ENCODE data around the gene ARHGEF16. TPM values are rescaled to one million over a fixed set of nuclear protein-coding genes. Genes with fewer than 3 reads are reported as not detected.

Gene ARHGEF16
- total RNA-seq, 2 donors from 2014 or later, result 47.7 to 64.7 TPM

DNA sequence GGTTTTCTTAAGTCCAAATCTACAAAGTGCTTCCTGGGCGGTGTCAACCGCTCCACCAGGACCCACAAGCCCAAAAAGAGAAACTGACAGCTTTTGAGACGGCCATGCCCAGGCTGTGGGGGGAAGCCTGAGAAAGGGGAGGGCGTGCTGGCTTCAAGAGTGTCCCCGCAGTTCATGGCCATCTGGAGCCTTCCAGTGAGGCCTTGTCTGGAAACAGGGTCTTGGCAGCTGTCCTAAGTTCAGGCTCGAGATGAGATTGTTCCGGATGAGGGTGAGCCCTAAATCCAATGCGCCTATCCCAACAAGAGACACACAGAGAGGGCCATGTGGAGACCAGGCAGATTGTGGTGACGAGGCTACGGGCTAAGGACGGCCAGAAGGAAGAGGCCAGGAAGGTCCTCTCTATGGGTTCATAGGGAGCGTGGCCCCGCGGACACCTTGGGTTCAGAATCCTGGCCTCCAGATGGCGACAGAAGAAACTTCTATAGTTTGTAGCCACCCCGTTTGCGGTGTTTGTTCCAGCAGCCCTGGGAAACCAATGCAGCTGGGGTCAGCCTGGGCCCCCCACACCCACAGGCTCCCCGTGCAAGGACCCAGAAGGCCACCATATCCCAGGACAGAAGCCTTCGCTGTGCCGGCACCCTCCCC lies 70.2 kb downstream of the ARHGEF16 start:
- peak overlapping the region; percentile 15 for H3K27ac Mint-ChIP-seq
- Histone ChIP-seq H3K27ac (ENCODE audit: low read depth, low read length) (no peak overlapping the region), H3K4me1 (ENCODE audit: control insufficient read depth, insufficient read depth, low read length) (peaks cover 2% of the 10 kb centered on the region), H3K9ac (ENCODE audit: extremely low read depth, low read length, poor library complexity, severe bottlenecking) (no peak overlapping the region), H3K9me3 (ENCODE audit: control insufficient read depth, low read length) (no peaks in the 10 kb centered on the region), H3K4me3 (ENCODE audit: low read length) (no peak overlapping the region), H3K36me3 (ENCODE audit: control insufficient read depth, insufficient read depth, low read length) (no peaks in the 10 kb centered on the region), H3K27me3 (ENCODE audit: control insufficient read depth, insufficient read depth, low read length, poor library complexity, severe bottlenecking) (no peaks in the 10 kb centered on the region)
- H3K9me3 Mint-ChIP-seq, result no peaks in the 10 kb centered on the region
- no peak overlapping the region for H3K4me3 Mint-ChIP-seq
- no peaks in the 10 kb centered on the region for H3K4me1 Mint-ChIP-seq
- TF ChIP-seq, protein P1, sequence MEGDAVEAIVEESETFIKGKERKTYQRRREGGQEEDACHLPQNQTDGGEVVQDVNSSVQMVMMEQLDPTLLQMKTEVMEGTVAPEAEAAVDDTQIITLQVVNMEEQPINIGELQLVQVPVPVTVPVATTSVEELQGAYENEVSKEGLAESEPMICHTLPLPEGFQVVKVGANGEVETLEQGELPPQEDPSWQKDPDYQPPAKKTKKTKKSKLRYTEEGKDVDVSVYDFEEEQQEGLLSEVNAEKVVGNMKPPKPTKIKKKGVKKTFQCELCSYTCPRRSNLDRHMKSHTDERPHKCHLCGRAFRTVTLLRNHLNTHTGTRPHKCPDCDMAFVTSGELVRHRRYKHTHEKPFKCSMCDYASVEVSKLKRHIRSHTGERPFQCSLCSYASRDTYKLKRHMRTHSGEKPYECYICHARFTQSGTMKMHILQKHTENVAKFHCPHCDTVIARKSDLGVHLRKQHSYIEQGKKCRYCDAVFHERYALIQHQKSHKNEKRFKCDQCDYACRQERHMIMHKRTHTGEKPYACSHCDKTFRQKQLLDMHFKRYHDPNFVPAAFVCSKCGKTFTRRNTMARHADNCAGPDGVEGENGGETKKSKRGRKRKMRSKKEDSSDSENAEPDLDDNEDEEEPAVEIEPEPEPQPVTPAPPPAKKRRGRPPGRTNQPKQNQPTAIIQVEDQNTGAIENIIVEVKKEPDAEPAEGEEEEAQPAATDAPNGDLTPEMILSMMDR (conservative IDR thresholded peaks at IDR 0.05), result peak; percentile 27
- DNase-seq, result no peak
- peaks cover 2% of the 10 kb centered on the region for H3K36me3 Mint-ChIP-seq (ENCODE audit: low read depth)
- WGBS, 2 experiments (ENCODE audit: insufficient coverage in 1 of 2, insufficient read length in 1 of 2), result 89 to 92% methylated on average over 14 to 20 of the region's 20 CpGs
- no peaks in the 10 kb centered on the region for H3K27me3 Mint-ChIP-seq (ENCODE audit: insufficient read depth)

DNA sequence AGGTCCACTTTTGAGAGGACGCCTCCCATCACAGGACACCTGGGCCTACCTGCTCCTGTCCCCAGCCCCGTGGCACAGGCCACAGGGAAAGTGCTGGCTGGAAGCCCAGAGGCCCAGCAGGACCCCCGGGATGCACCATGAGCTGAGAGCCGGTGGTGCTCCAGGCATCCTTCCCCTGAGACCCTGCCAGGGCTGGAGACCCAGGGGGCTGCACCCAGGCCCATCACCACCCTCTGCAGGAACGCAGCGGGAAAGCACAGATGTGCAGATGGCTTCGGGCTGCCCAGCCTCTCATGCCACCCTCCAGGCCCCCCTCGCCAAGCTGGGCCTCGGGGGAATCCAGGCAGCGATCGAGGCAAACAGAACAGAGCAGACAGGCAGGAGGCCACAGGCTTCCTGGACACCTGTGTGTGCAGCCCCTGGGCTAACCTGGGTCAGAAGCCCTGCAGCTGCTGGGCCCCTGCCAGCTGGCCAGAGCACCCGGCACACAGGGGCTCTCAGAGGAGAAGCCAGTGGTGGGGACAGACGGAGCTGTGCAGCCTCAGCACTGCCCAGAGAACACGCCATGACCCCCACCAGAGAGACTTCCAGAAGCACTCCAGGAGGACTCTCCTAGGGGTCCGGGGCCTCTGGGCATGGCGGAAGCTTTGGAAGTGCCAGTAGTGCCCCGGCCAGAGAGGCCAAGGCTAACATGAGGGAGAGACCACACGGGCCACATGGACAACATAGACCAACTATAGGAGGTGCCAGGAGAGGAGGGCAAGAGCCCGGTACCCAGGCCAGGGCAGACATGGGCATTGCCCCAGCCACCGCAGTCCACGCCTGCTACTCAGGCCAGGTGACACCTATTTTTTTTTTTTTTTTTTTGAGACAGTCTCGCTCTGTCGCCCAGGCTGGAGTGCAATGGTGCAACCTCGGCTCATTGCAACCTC lies 71.4 kb downstream of the ARHGEF16 start:
- Histone ChIP-seq H3K27me3 (ENCODE audit: control insufficient read depth, insufficient read depth, low read length, poor library complexity, severe bottlenecking) (no peaks in the 10 kb centered on the region), H3K36me3 (ENCODE audit: control insufficient read depth, insufficient read depth, low read length) (no peaks in the 10 kb centered on the region), H3K9me3 (ENCODE audit: control insufficient read depth, low read length) (no peaks in the 10 kb centered on the region), H3K4me1 (ENCODE audit: control insufficient read depth, insufficient read depth, low read length) (peaks cover 7% of the 10 kb centered on the region), H3K4me3 (ENCODE audit: low read length) (no peak overlapping the region), H3K9ac (ENCODE audit: extremely low read depth, low read length, poor library complexity, severe bottlenecking) (no peak overlapping the region), H3K27ac (ENCODE audit: low read depth, low read length) (no peak overlapping the region)
- TF ChIP-seq, protein P1 (conservative IDR thresholded peaks at IDR 0.05), result no peak
- Mint-ChIP-seq H3K27ac (no peak overlapping the region), H3K27me3 (ENCODE audit: insufficient read depth) (no peaks in the 10 kb centered on the region), H3K4me1 (peaks cover 8% of the 10 kb centered on the region), H3K36me3 (ENCODE audit: low read depth) (peaks cover 2% of the 10 kb centered on the region), H3K9me3 (no peaks in the 10 kb centered on the region), H3K4me3 (no peak overlapping the region)
- 95% methylated on average over 16 to 24 of the region's 24 CpGs for WGBS, 2 experiments (ENCODE audit: insufficient coverage in 1 of 2, insufficient read length in 1 of 2)
- DNase-seq, result no peak

- no peak overlapping the region for H3K9ac ChIP-seq (ENCODE audit: extremely low read depth, low read length, poor library complexity, severe bottlenecking)
- 93 to 94% methylated on average over 3 to 12 of the region's 12 CpGs for WGBS, 2 experiments (ENCODE audit: insufficient coverage in 1 of 2, insufficient read length in 1 of 2)
- peaks cover 13% of the 10 kb centered on the region for H3K4me1 ChIP-seq (ENCODE audit: control insufficient read depth, insufficient read depth, low read length)
- Mint-ChIP-seq H3K4me3 (no peak overlapping the region), H3K27me3 (ENCODE audit: insufficient read depth) (no peaks in the 10 kb centered on the region), H3K9me3 (no peaks in the 10 kb centered on the region), H3K27ac (no peak overlapping the region), H3K4me1 (peaks cover 17% of the 10 kb centered on the region), H3K36me3 (ENCODE audit: low read depth) (peaks cover 2% of the 10 kb centered on the region)
- TF ChIP-seq, protein P1 (conservative IDR thresholded peaks at IDR 0.05), result no peak
- H3K36me3 ChIP-seq (ENCODE audit: control insufficient read depth, insufficient read depth, low read length), result no peaks in the 10 kb centered on the region
- DNase-seq, result no peak
- no peak overlapping the region for H3K27ac ChIP-seq (ENCODE audit: low read depth, low read length)
- no peaks in the 10 kb centered on the region for H3K9me3 ChIP-seq (ENCODE audit: control insufficient read depth, low read length)
- H3K4me3 ChIP-seq (ENCODE audit: low read length), result no peak overlapping the region
- H3K27me3 ChIP-seq (ENCODE audit: control insufficient read depth, insufficient read depth, low read length, poor library complexity, severe bottlenecking), result no peaks in the 10 kb centered on the region
Observed at GRCh38 chr1:3527774-3528173, 73.3 kb downstream of the ARHGEF16 start.

Measured in endodermal cell (in vitro differentiated cells).